PFSK-1 (cell line): ENCODE measurements around the gene CCL3. TPM values are rescaled to one million over a fixed set of nuclear protein-coding genes. Genes with fewer than 3 reads are reported as not detected.

Source experiments
- FOXP2 ChIP-seq: optimal IDR thresholded peaks from 2 replicates; pipeline ENCODE3; 2011; ENCODE audit warnings: borderline replicate concordance, control low read depth, inconsistent platforms; ENCODE audit not compliant: insufficient read depth; ENCODE audit errors: extremely low read length, extremely low read depth
- POLR2AphosphoS5 ChIP-seq: IDR thresholded peaks from 2 replicates; pipeline ENCODE4 v1.6.1; 2012; ENCODE audit warnings: low read depth, mild to moderate bottlenecking, control low read depth, low read length, moderate library complexity
- REST ChIP-seq, 2 experiments: IDR thresholded peaks; 2 replicates each; pipeline versions ENCODE4 v1.6.1 to v1.8.0; 2011 to 2012; ENCODE audit warnings: low read depth in 2 of 2, low read length in 2 of 2, control low read depth in 1 of 2, inconsistent platforms in 1 of 2, mild to moderate bottlenecking in 1 of 2, moderate library complexity in 1 of 2; ENCODE audit not compliant: insufficient read depth in 1 of 2
- SIN3A ChIP-seq: IDR thresholded peaks from 2 replicates; pipeline ENCODE4 v1.6.1; 2012; ENCODE audit warnings: mild to moderate bottlenecking, low read length, moderate library complexity, borderline replicate concordance; ENCODE audit not compliant: insufficient read depth
- TAF1 ChIP-seq: IDR thresholded peaks from 2 replicates; pipeline ENCODE4 v1.6.1; 2012; ENCODE audit warnings: low read length, control low read depth, borderline replicate concordance; ENCODE audit not compliant: insufficient read depth
- polyA plus RNA-seq: library from polyadenylated mRNA; unstranded; fragments of >200 nt; gene quantifications from one replicate; pipeline ENCODE4 v1.2.1, GENCODE V29; 2012; ENCODE audit warnings: low read depth, missing spikeins; ENCODE audit not compliant: insufficient read length

CCL3 gene
- polyA plus RNA-seq, result not detected

DNA sequence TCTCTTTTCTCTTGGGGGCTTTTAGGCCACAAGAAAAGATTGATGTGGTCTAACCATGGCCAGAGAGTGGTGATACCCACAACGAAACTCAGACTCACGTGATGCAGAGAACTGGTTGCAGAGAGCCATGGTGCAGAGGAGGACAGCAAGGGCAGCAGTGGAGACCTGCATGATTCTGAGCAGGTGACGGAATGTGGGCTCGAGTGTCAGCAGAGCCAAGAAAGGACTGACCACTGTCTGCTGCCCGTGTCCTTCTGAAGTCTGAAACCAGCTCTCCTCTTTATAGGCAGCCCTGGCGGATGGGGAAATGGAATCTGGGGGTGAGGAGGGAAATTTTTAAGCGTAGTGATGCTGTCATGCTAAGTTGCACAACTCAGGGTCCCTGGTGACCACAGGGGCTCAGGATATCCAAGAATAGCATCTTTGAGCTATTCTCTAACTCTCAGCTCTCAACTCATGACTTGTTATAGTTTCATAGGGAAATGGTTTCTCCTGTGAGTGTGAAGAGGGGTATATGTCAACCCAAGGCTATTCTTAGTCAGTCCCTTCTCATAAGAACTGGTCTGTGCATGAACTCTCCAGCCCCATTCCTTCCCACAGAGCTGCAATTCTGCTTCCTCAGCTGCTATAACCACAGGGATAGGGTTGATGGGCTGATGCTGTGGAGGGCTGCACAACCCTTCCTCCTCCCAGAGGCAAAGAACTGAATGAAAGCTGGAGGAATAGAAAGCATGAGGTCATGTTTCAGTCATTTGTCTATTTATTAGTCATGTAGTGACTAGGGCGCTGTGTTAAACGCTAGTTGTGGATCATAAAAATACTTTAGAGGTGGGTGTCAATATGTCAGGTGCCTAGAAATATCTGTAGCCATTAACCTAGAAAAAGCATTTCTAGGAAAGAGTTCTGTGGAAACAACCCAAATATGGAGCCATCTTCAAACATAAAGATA lies at the start of gene CCL3:
Gene CCL3, minus strand, starts transcription at position 256 of the 949 bp plus-strand sequence. Its CDS starts 85 bp downstream, at position 171.
- no peak for TF ChIP-seq TAF1

- no peak for TF ChIP-seq TAF1
Measured at GRCh38 chr17:36136439-36136838, 46.5 kb upstream of the CCL3 start.

- no peak for TF ChIP-seq SIN3A
- no peak for TF ChIP-seq POLR2AphosphoS5
- no peak for TF ChIP-seq FOXP2
- TF ChIP-seq REST (IDR thresholded peaks at IDR 0.05; ENCODE audit: insufficient read depth in 1 of 2, low read depth in 2 of 2, low read length in 2 of 2), result no peak
- TF ChIP-seq TAF1, result no peak
Measured at GRCh38 chr17:36136036-36136435, 46.1 kb upstream of the CCL3 start.

DNA sequence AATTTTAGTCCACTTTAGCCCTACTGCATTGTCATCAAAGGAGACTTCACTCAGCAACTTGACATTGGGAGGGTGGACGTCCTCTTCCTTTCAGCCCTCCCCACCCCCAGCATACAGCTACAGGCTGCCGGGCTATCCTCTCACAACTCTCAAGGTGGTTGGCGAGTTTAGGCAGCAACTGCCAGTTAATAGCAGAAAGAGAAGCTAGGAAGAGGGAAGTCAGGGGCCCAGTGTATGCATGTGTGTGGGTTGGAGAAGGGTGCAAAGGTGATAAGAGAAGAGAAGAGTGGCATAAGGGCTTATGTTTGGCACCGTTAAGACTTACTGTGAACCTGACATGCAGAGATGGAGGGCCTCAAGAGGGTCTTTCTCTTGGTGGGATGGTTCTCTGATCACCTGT lies 45.5 kb upstream of the CCL3 start:
- TF ChIP-seq FOXP2 (no peak), POLR2AphosphoS5 (no peak), REST (IDR thresholded peaks at IDR 0.05; ENCODE audit: insufficient read depth in 1 of 2, low read depth in 2 of 2, low read length in 2 of 2) (no peak), TAF1 (no peak), SIN3A (no peak)

GRCh38 chr17:36133602-36134236 lies 43.8 kb upstream of the CCL3 start:
- TF ChIP-seq REST (IDR thresholded peaks at IDR 0.05; ENCODE audit: insufficient read depth in 1 of 2, low read depth in 2 of 2, low read length in 2 of 2) (no peak), FOXP2 (no peak)

GRCh38 chr17:36132421-36132831 lies 42.5 kb upstream of the CCL3 start:
- no peak for TF ChIP-seq SIN3A
- no peak for TF ChIP-seq TAF1
- no peak for TF ChIP-seq REST (IDR thresholded peaks at IDR 0.05; ENCODE audit: insufficient read depth in 1 of 2, low read depth in 2 of 2, low read length in 2 of 2)
- TF ChIP-seq FOXP2, result no peak
- TF ChIP-seq POLR2AphosphoS5, result no peak
